GM23338 (cell line): ENCODE measurements around the gene TANGO2. TPM values are rescaled to one million over a fixed set of nuclear protein-coding genes. Genes with fewer than 3 reads are reported as not detected.

ENCODE experiments used
- ATAC-seq: fragments of 200-7000 bp; cut with Tn5 transposase; 3 replicates; pipeline ENCODE4 v1.9.1; 2020
- DNase-seq: peaks from one replicate; pipeline ENCODE4 v3.0.0-alpha.2; 2015; ENCODE audit warnings: low spot score
- H2AFZ ChIP-seq: fragments of 200-600 bp; sonication (generic); 2 replicates; pipeline ENCODE4 v1.8.0; 2016; ENCODE audit warnings: antibody characterized with exemption, mild to moderate bottlenecking, moderate library complexity
- H3F3A ChIP-seq: fragments of 200-600 bp; sonication (generic); replicated peaks from 2 replicates; pipeline ENCODE4 v1.8.0; 2017; ENCODE audit warnings: antibody characterized with exemption, mixed run types, low read depth
- H3K27ac ChIP-seq: fragments of 200-600 bp; sonication (generic); 2 replicates; pipeline ENCODE4 v1.6.1; 2016; ENCODE audit warnings: low read depth
- H3K27me3 ChIP-seq: fragments of 200-600 bp; sonication (generic); 2 replicates; pipeline ENCODE4 v1.8.0; 2016; ENCODE audit warnings: mild to moderate bottlenecking, mixed run types, moderate library complexity; ENCODE audit not compliant: insufficient read depth
- H3K36me3 ChIP-seq: fragments of 200-600 bp; sonication (generic); 2 replicates; pipeline ENCODE4 v1.8.0; 2016; ENCODE audit warnings: mild to moderate bottlenecking; ENCODE audit not compliant: insufficient read depth
- H3K4me1 ChIP-seq: fragments of 200-600 bp; sonication (generic); 2 replicates; pipeline ENCODE4 v1.8.0; 2016; ENCODE audit warnings: mild to moderate bottlenecking, moderate library complexity; ENCODE audit not compliant: insufficient read depth
- H3K4me2 ChIP-seq: fragments of 200-600 bp; sonication (generic); 2 replicates; pipeline ENCODE4 v1.7.1; 2017; ENCODE audit warnings: mixed run types
- H3K4me3 ChIP-seq: fragments of 200-600 bp; sonication (generic); 2 replicates; pipeline ENCODE4 v1.6.1; 2016; ENCODE audit warnings: mixed run types
- H3K79me2 ChIP-seq: fragments of 200-600 bp; sonication (generic); replicated peaks from 2 replicates; pipeline ENCODE4 v1.8.0; 2017; ENCODE audit warnings: mild to moderate bottlenecking; ENCODE audit not compliant: insufficient read depth
- H3K9me2 ChIP-seq: fragments of 200-600 bp; sonication (generic); 2 replicates; pipeline ENCODE4 v1.8.0; 2017; ENCODE audit not compliant: insufficient read depth
- H4K20me1 ChIP-seq: fragments of 200-600 bp; sonication (generic); replicated peaks from 2 replicates; pipeline ENCODE4 v1.8.0; 2017; ENCODE audit warnings: mild to moderate bottlenecking; ENCODE audit not compliant: insufficient read depth
- H3K27ac Mint-ChIP-seq: 2 replicates; pipeline ENCODE4 v1.8.0; 2020; ENCODE audit warnings: inconsistent platforms, mild to moderate bottlenecking, moderate library complexity, mixed read lengths
- H3K27me3 Mint-ChIP-seq: 3 replicates; pipeline ENCODE4 v1.8.0; 2022; ENCODE audit warnings: low read depth, mild to moderate bottlenecking, moderate library complexity, mixed read lengths, inconsistent platforms; ENCODE audit not compliant: insufficient read depth, poor library complexity
- H3K36me3 Mint-ChIP-seq: 3 replicates; pipeline ENCODE4 v1.8.0; 2021; ENCODE audit warnings: low read depth, mild to moderate bottlenecking, inconsistent platforms, moderate library complexity, mixed read lengths
- H3K4me1 Mint-ChIP-seq: 3 replicates; pipeline ENCODE4 v1.8.0; 2020; ENCODE audit warnings: mild to moderate bottlenecking, inconsistent platforms, mixed read lengths
- H3K4me3 Mint-ChIP-seq: 3 replicates; pipeline ENCODE4 v1.8.0; 2021; ENCODE audit warnings: moderate library complexity, mild to moderate bottlenecking, inconsistent platforms, mixed read lengths
- H3K9me3 Mint-ChIP-seq: 3 replicates; pipeline ENCODE4 v1.8.0; 2020; ENCODE audit warnings: moderate library complexity, mild to moderate bottlenecking, inconsistent platforms, mixed read lengths
- CREB1 ChIP-seq: fragments of 250-450 bp; sonication (Bioruptor Pico); IDR thresholded peaks from 2 replicates; pipeline ENCODE4 v1.5.0; 2020; ENCODE audit warnings: low read depth, mild to moderate bottlenecking, moderate library complexity
- EZH2 ChIP-seq: fragments of 200-600 bp; sonication (generic); IDR thresholded peaks from one replicate; pipeline ENCODE4 v1.8.0; 2017; ENCODE audit warnings: antibody characterized with exemption, mild to moderate bottlenecking, low read depth; ENCODE audit not compliant: unreplicated experiment
- EZH2phosphoT487 ChIP-seq: fragments of 200-600 bp; sonication (generic); IDR thresholded peaks from one replicate; pipeline ENCODE4 v1.8.1; 2018; ENCODE audit warnings: antibody characterized with exemption; ENCODE audit not compliant: unreplicated experiment
- POLR2AphosphoS5 ChIP-seq: IDR thresholded peaks from 2 replicates; pipeline ENCODE4 v1.6.1; 2016; ENCODE audit warnings: antibody characterized with exemption, low read depth
- STAT1 ChIP-seq: IDR thresholded peaks from one replicate; pipeline ENCODE4 v1.6.1; 2016; ENCODE audit warnings: antibody characterized with exemption; ENCODE audit not compliant: unreplicated experiment
- ZNF114 ChIP-seq: fragments of 250-450 bp; sonication (Bioruptor Pico); IDR thresholded peaks from 2 replicates; pipeline ENCODE4 v1.5.0; 2020; ENCODE audit warnings: mild to moderate bottlenecking, moderate library complexity
- ZNF462 ChIP-seq: fragments of 250-450 bp; sonication (Bioruptor Pico); IDR thresholded peaks from 2 replicates; pipeline ENCODE4 v1.5.0; 2020; ENCODE audit warnings: mild to moderate bottlenecking, moderate library complexity
- polyA plus RNA-seq: library from polyadenylated mRNA; unstranded; fragments of >200 nt; fragmentation: Nextera tagmentation; extraction: Ambion mirVana; gene quantifications from 2 replicates; pipeline ENCODE4 v1.2.1, GENCODE V29; 2016
- total RNA-seq: library from RNA; depleted of rRNA; stranded (reverse); fragments of >200 nt; shearing (Covaris generic); gene quantifications from 2 replicates; pipeline ENCODE4 v1.2.3, GENCODE V29; 2014
- TF ChIP-seq, protein P1 (sequence below), 2 experiments: fragments of 200-600 bp in 1 of 2; sonication (generic) in 1 of 2; conservative IDR thresholded peaks; 2 replicates each; pipeline versions ENCODE4 v1.5.1 to v1.6.1; 2016 to 2017; ENCODE audit warnings: antibody characterized with exemption in 2 of 2, low read depth in 2 of 2, mild to moderate bottlenecking in 2 of 2, moderate library complexity in 1 of 2
- TF ChIP-seq, protein P2 (sequence below): IDR thresholded peaks from 2 replicates; pipeline ENCODE4 v1.6.1; 2016; ENCODE audit warnings: antibody characterized with exemption

Gene TANGO2
- total and polyA plus RNA-seq, 2 experiments from 2014 or later, result 6.9 to 15.0 TPM

DNA sequence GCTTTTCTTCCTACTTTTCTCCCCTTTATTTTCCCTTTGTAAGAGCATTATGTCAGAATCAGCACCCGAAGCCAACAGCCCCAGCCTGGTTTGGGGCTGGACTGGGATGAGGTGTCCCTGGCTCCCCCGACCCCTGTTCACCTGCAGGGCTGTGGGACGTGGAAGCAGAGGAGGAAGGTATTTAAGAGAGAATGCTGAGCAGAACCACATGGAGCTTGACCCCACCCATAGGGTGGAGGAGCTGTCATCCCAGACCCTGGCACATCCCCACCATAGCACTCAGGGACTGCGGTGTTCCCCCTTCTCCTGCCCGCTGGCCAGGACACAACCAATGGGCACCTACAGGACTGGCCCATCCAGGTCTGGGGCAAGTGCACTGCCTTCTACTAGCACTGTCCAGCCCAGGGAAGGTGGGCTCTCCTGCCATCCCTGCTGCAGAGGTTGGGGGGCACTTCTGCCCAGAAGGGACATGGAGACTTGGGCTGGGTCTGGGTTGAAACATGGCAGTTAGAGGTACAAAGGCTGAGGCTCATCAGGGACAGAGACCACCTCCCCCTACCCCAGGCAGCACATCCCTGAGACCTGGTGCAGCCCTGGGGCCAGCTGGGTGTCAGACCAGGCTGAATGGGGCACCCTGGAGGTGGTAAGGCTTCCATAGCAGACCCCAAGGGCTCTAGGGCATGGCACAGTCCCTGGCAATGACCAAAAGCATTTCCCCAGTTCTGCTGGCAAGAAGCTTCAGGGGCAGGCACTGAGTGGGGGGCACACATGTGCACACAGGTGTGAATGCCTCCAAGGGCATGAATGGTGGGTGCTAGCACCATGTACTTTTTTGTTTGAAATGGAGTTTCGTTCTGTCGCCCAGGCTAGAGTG lies 19.7 kb downstream of the TANGO2 start (continued):
- TF ChIP-seq, protein P1, sequence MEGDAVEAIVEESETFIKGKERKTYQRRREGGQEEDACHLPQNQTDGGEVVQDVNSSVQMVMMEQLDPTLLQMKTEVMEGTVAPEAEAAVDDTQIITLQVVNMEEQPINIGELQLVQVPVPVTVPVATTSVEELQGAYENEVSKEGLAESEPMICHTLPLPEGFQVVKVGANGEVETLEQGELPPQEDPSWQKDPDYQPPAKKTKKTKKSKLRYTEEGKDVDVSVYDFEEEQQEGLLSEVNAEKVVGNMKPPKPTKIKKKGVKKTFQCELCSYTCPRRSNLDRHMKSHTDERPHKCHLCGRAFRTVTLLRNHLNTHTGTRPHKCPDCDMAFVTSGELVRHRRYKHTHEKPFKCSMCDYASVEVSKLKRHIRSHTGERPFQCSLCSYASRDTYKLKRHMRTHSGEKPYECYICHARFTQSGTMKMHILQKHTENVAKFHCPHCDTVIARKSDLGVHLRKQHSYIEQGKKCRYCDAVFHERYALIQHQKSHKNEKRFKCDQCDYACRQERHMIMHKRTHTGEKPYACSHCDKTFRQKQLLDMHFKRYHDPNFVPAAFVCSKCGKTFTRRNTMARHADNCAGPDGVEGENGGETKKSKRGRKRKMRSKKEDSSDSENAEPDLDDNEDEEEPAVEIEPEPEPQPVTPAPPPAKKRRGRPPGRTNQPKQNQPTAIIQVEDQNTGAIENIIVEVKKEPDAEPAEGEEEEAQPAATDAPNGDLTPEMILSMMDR (conservative IDR thresholded peaks at IDR 0.05; ENCODE audit: low read depth in 2 of 2), result no peak
- TF ChIP-seq CREB1 (CRISPR knock-in tag), result no peak
- no peak for TF ChIP-seq ZNF114 (CRISPR knock-in tag)
- no peak for TF ChIP-seq STAT1

- peaks cover 7% of the 10 kb centered on the region; the same call in 1 of the 3 replicates for H3K9me3 Mint-ChIP-seq
- H3K36me3 ChIP-seq, result no peaks in the 10 kb centered on the region
- no peak overlapping the region for H3K4me2 ChIP-seq
- no peak overlapping the region for H3K27ac Mint-ChIP-seq
- no peak overlapping the region for H3K4me3 Mint-ChIP-seq
- H3K79me2 ChIP-seq, result no peaks in the 10 kb centered on the region
- ATAC-seq, result no peak
- H3K27me3 ChIP-seq, result no peaks in the 10 kb centered on the region
- no peaks in the 10 kb centered on the region; the same call in none of the 2 replicates for H4K20me1 ChIP-seq
- H3K27ac ChIP-seq, result no peak overlapping the region
- no peaks in the 10 kb centered on the region for H3K4me1 ChIP-seq
- H3K36me3 Mint-ChIP-seq, result peaks cover 11% of the 10 kb centered on the region; the same call in 2 of the 3 replicates
- H3K4me3 ChIP-seq, result no peak overlapping the region
- peaks cover 3% of the 10 kb centered on the region for H3K27me3 Mint-ChIP-seq
- no peaks in the 10 kb centered on the region for H3K9me2 ChIP-seq
- H2AFZ ChIP-seq, result no peak overlapping the region
- H3K4me1 Mint-ChIP-seq, result no peaks in the 10 kb centered on the region
- no peaks in the 10 kb centered on the region for H3F3A ChIP-seq
- DNase-seq, result no peak
- TF ChIP-seq, protein P1 (conservative IDR thresholded peaks at IDR 0.05; ENCODE audit: low read depth in 2 of 2), result no peak
- TF ChIP-seq, protein P2, sequence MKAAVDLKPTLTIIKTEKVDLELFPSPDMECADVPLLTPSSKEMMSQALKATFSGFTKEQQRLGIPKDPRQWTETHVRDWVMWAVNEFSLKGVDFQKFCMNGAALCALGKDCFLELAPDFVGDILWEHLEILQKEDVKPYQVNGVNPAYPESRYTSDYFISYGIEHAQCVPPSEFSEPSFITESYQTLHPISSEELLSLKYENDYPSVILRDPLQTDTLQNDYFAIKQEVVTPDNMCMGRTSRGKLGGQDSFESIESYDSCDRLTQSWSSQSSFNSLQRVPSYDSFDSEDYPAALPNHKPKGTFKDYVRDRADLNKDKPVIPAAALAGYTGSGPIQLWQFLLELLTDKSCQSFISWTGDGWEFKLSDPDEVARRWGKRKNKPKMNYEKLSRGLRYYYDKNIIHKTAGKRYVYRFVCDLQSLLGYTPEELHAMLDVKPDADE, result no peak
- TF ChIP-seq STAT1 (no peak), ZNF114 (CRISPR knock-in tag) (no peak), ZNF462 (no peak), EZH2 (no peak), EZH2phosphoT487 (no peak), CREB1 (CRISPR knock-in tag) (no peak), POLR2AphosphoS5 (no peak)
Measured at GRCh38 chr22:20043057-20043996, 22.4 kb downstream of the TANGO2 start.
